Measurements from ENCODE around the gene KLHDC4.

DNA sequence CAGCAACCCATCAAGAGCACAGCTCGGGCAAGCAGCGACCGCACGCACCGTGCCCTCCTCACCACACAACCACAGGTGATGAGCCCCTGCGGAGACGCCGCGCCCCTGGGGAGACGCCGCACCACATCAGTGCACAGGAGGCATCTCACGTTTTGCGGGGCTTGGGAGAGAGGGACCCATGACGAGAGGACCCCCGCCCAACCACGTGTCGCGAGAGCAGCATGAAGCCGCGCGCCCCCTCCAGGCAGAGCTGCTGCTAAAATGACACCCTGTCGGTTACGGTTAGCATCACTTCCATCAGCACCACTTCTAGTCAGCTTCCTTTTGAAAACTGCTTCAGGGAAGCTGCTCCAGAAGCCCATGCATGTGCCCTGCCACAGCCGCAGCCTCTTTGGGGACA lies 45.3 kb downstream of the KLHDC4 start:
- no peak for TF ChIP-seq CTCF (IDR thresholded peaks at IDR 0.05)
- TF ChIP-seq POLR2A (IDR thresholded peaks at IDR 0.05) = no peak
- no peak for TF ChIP-seq EP300 (IDR thresholded peaks at IDR 0.05)

All from upper lobe of left lung (tissue), 4 donors.